ENCODE data around the gene ABAT. TPM values are rescaled to one million over a fixed set of nuclear protein-coding genes. Genes with fewer than 3 reads are reported as not detected.

ABAT gene
- total RNA-seq, 1 experiment from 2014 or later, result 4.7 TPM

- ChIA-PET CTCF (no interaction called here), RAD21 (ENCODE audit: low non-redundant PET in 1 of 2, low total read pairs in 2 of 2, uncharacterized antibody in 2 of 2, unreplicated experiment in 2 of 2) (no interaction called here), POLR2A (no interaction called here)
- intact Hi-C loops (cut with micrococcal nuclease), result no loop called here
- H3K27ac ChIP-seq (ENCODE audit: low read depth, low read length), result no peak overlapping the region
- TF ChIP-seq EZH2 (IDR thresholded peaks at IDR 0.05) (no peak), EGR1 (IDR thresholded peaks at IDR 0.05; ENCODE audit: low read depth) (no peak), ELF1 (IDR thresholded peaks at IDR 0.05; ENCODE audit: borderline replicate concordance, low read depth) (no peak), JUND (IDR thresholded peaks at IDR 0.05) (no peak), ZFX (IDR thresholded peaks at IDR 0.05) (no peak), RAD21 (IDR thresholded peaks at IDR 0.05; ENCODE audit: low read depth) (no peak), CBX3 (IDR thresholded peaks at IDR 0.05; ENCODE audit: low read depth) (no peak), SIN3A (IDR thresholded peaks at IDR 0.05; ENCODE audit: low read depth) (no peak), MAX (IDR thresholded peaks at IDR 0.05) (no peak), EZH2phosphoT487 (IDR thresholded peaks at IDR 0.05; ENCODE audit: borderline replicate concordance) (no peak), FOSL1 (IDR thresholded peaks at IDR 0.05; ENCODE audit: low read depth) (no peak), YY1 (IDR thresholded peaks at IDR 0.05; ENCODE audit: extremely low read depth, insufficient replicate concordance, low read depth, low read length) (no peak), SRF (IDR thresholded peaks at IDR 0.05; ENCODE audit: low read depth) (no peak), TCF7L2 (IDR thresholded peaks at IDR 0.05; ENCODE audit: borderline replicate concordance, extremely low read depth, insufficient read depth, insufficient read length) (no peak), CEBPB (IDR thresholded peaks at IDR 0.05; ENCODE audit: low read depth) (no peak), POLR2AphosphoS5 (IDR thresholded peaks at IDR 0.05; ENCODE audit: low read depth, low read length) (no peak)
- TF ChIP-seq, protein P1, sequence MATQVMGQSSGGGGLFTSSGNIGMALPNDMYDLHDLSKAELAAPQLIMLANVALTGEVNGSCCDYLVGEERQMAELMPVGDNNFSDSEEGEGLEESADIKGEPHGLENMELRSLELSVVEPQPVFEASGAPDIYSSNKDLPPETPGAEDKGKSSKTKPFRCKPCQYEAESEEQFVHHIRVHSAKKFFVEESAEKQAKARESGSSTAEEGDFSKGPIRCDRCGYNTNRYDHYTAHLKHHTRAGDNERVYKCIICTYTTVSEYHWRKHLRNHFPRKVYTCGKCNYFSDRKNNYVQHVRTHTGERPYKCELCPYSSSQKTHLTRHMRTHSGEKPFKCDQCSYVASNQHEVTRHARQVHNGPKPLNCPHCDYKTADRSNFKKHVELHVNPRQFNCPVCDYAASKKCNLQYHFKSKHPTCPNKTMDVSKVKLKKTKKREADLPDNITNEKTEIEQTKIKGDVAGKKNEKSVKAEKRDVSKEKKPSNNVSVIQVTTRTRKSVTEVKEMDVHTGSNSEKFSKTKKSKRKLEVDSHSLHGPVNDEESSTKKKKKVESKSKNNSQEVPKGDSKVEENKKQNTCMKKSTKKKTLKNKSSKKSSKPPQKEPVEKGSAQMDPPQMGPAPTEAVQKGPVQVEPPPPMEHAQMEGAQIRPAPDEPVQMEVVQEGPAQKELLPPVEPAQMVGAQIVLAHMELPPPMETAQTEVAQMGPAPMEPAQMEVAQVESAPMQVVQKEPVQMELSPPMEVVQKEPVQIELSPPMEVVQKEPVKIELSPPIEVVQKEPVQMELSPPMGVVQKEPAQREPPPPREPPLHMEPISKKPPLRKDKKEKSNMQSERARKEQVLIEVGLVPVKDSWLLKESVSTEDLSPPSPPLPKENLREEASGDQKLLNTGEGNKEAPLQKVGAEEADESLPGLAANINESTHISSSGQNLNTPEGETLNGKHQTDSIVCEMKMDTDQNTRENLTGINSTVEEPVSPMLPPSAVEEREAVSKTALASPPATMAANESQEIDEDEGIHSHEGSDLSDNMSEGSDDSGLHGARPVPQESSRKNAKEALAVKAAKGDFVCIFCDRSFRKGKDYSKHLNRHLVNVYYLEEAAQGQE (IDR thresholded peaks at IDR 0.05; ENCODE audit: low read depth), result no peak
- TF ChIP-seq, protein P2, sequence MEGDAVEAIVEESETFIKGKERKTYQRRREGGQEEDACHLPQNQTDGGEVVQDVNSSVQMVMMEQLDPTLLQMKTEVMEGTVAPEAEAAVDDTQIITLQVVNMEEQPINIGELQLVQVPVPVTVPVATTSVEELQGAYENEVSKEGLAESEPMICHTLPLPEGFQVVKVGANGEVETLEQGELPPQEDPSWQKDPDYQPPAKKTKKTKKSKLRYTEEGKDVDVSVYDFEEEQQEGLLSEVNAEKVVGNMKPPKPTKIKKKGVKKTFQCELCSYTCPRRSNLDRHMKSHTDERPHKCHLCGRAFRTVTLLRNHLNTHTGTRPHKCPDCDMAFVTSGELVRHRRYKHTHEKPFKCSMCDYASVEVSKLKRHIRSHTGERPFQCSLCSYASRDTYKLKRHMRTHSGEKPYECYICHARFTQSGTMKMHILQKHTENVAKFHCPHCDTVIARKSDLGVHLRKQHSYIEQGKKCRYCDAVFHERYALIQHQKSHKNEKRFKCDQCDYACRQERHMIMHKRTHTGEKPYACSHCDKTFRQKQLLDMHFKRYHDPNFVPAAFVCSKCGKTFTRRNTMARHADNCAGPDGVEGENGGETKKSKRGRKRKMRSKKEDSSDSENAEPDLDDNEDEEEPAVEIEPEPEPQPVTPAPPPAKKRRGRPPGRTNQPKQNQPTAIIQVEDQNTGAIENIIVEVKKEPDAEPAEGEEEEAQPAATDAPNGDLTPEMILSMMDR (IDR thresholded peaks at IDR 0.05 in 2 of 3, conservative IDR thresholded peaks at IDR 0.05 in 1 of 3; ENCODE audit: borderline replicate concordance in 1 of 3, insufficient read depth in 1 of 3, low read depth in 2 of 3, low read length in 2 of 3), result no peak
- no peak overlapping the region for H2AFZ ChIP-seq (ENCODE audit: low read depth, low read length, poor library complexity, severe bottlenecking)
- H3K4me2 ChIP-seq (ENCODE audit: low read length), result no peak overlapping the region
- no peak overlapping the region for H3K9ac ChIP-seq (ENCODE audit: low read length)
- H3K4me1 ChIP-seq (ENCODE audit: control insufficient read depth in 1 of 2, insufficient read depth in 2 of 2, low read length in 2 of 2), result peaks cover 9 to 10% of the 10 kb centered on the region in 2 experiments
- H3K9me3 ChIP-seq (ENCODE audit: control insufficient read depth in 1 of 2, insufficient read depth in 1 of 2, low read depth in 1 of 2, low read length in 2 of 2), result no peaks in the 10 kb centered on the region
- H3K36me3 ChIP-seq (ENCODE audit: control insufficient read depth in 1 of 2, insufficient read depth in 2 of 2, low read length in 2 of 2), result no peaks in the 10 kb centered on the region
- no peak overlapping the region for H3K4me3 ChIP-seq (replicated peaks in 1 of 2; ENCODE audit: low read depth in 1 of 2, low read length in 2 of 2)
- H3K9me2 ChIP-seq (ENCODE audit: insufficient read depth), result no peaks in the 10 kb centered on the region
- H3K27me3 ChIP-seq (ENCODE audit: insufficient read depth, low read length), result no peaks in the 10 kb centered on the region
- no peaks in the 10 kb centered on the region for H4K20me1 ChIP-seq (ENCODE audit: insufficient read depth)
- DNase-seq (ENCODE audit: low read depth, low spot score) (no peak), ATAC-seq (no peak)
- no peaks in the 10 kb centered on the region for H3K79me2 ChIP-seq (ENCODE audit: insufficient read depth, low read length)
- no TSS peak for BruUV-seq (replicated peaks)
Measured at GRCh38 chr16:8756755-8757154, 82.3 kb downstream of the ABAT start.
